ENCODE data around the gene ERBIN. TPM values are rescaled to one million over a fixed set of nuclear protein-coding genes. Genes with fewer than 3 reads are reported as not detected.

The ERBIN gene
- total RNA-seq, 1 donor from 2014 or later: 66.6 TPM

- H3K36me3 ChIP-seq (ENCODE audit: control insufficient read depth, insufficient read depth, low read length): no peaks in the 10 kb centered on the region
- H3K4me3 ChIP-seq (ENCODE audit: low read depth, low read length): peak overlapping the region; percentile 99
- TF ChIP-seq, protein P1, sequence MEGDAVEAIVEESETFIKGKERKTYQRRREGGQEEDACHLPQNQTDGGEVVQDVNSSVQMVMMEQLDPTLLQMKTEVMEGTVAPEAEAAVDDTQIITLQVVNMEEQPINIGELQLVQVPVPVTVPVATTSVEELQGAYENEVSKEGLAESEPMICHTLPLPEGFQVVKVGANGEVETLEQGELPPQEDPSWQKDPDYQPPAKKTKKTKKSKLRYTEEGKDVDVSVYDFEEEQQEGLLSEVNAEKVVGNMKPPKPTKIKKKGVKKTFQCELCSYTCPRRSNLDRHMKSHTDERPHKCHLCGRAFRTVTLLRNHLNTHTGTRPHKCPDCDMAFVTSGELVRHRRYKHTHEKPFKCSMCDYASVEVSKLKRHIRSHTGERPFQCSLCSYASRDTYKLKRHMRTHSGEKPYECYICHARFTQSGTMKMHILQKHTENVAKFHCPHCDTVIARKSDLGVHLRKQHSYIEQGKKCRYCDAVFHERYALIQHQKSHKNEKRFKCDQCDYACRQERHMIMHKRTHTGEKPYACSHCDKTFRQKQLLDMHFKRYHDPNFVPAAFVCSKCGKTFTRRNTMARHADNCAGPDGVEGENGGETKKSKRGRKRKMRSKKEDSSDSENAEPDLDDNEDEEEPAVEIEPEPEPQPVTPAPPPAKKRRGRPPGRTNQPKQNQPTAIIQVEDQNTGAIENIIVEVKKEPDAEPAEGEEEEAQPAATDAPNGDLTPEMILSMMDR (IDR thresholded peaks at IDR 0.05; ENCODE audit: insufficient read depth, low read length, poor library complexity, severe bottlenecking): no peak
- no peaks in the 10 kb centered on the region for H3K27me3 ChIP-seq (ENCODE audit: control insufficient read depth, insufficient read depth, low read length)
- DNase-seq (ENCODE audit: low read depth): no peak
These were observed 518 bp downstream of the ERBIN start for GRCh38 chr5:65926893-65927292.

- DNase-seq (ENCODE audit: low read depth): no peak
- Histone ChIP-seq H3K27me3 (ENCODE audit: control insufficient read depth, insufficient read depth, low read length) (no peaks in the 10 kb centered on the region), H3K4me3 (ENCODE audit: low read depth, low read length) (peak overlapping the region; percentile 99), H3K36me3 (ENCODE audit: control insufficient read depth, insufficient read depth, low read length) (no peaks in the 10 kb centered on the region)
- TF ChIP-seq, protein P1 (IDR thresholded peaks at IDR 0.05; ENCODE audit: insufficient read depth, low read length, poor library complexity, severe bottlenecking): no peak
These were observed 1.3 kb downstream of the ERBIN start for GRCh38 chr5:65927503-65928321.

GRCh38 chr5:65928322-65928752 lies 2.0 kb downstream of the ERBIN start:
- H3K36me3 ChIP-seq (ENCODE audit: control insufficient read depth, insufficient read depth, low read length): no peaks in the 10 kb centered on the region
- H3K27me3 ChIP-seq (ENCODE audit: control insufficient read depth, insufficient read depth, low read length): no peaks in the 10 kb centered on the region
- TF ChIP-seq, protein P1 (IDR thresholded peaks at IDR 0.05; ENCODE audit: insufficient read depth, low read length, poor library complexity, severe bottlenecking): no peak
- H3K4me3 ChIP-seq (ENCODE audit: low read depth, low read length): peak overlapping the region; percentile 99
- no peak for DNase-seq (ENCODE audit: low read depth)

- no peak for DNase-seq (ENCODE audit: low read depth)
- TF ChIP-seq, protein P1 (IDR thresholded peaks at IDR 0.05; ENCODE audit: insufficient read depth, low read length, poor library complexity, severe bottlenecking): no peak
- Histone ChIP-seq H3K36me3 (ENCODE audit: control insufficient read depth, insufficient read depth, low read length) (no peaks in the 10 kb centered on the region), H3K27me3 (ENCODE audit: control insufficient read depth, insufficient read depth, low read length) (no peaks in the 10 kb centered on the region), H3K4me3 (ENCODE audit: low read depth, low read length) (peak overlapping the region; percentile 99)
These were observed 2.5 kb downstream of the ERBIN start for GRCh38 chr5:65928860-65929259.

- TF ChIP-seq, protein P1 (IDR thresholded peaks at IDR 0.05; ENCODE audit: insufficient read depth, low read length, poor library complexity, severe bottlenecking): no peak
- H3K36me3 ChIP-seq (ENCODE audit: control insufficient read depth, insufficient read depth, low read length): no peaks in the 10 kb centered on the region
- H3K4me3 ChIP-seq (ENCODE audit: low read depth, low read length): no peak overlapping the region
- no peaks in the 10 kb centered on the region for H3K27me3 ChIP-seq (ENCODE audit: control insufficient read depth, insufficient read depth, low read length)
- DNase-seq (ENCODE audit: low read depth): no peak
These were observed 6.3 kb downstream of the ERBIN start for GRCh38 chr5:65932676-65933075.

GRCh38 chr5:65933295-65933694 lies 6.9 kb downstream of the ERBIN start:
- no peak for DNase-seq (ENCODE audit: low read depth)
- TF ChIP-seq, protein P1 (IDR thresholded peaks at IDR 0.05; ENCODE audit: insufficient read depth, low read length, poor library complexity, severe bottlenecking): no peak

More at GRCh38 chr5:65933295-65933694, 6.9 kb downstream of the ERBIN start:
- H3K4me3 ChIP-seq (ENCODE audit: low read depth, low read length): no peak overlapping the region
- no peaks in the 10 kb centered on the region for H3K27me3 ChIP-seq (ENCODE audit: control insufficient read depth, insufficient read depth, low read length)
- no peaks in the 10 kb centered on the region for H3K36me3 ChIP-seq (ENCODE audit: control insufficient read depth, insufficient read depth, low read length)

Data from kidney epithelial cell (primary cell).